GM12878 (cell line): ENCODE measurements around the gene BNIP5. TPM values are rescaled to one million over a fixed set of nuclear protein-coding genes. Genes with fewer than 3 reads are reported as not detected.
A peak's percentile ranks its signal among the peaks of the same experiment; 100 is the strongest.

ENCODE experiments used
- BCL11A ChIP-seq: IDR thresholded peaks from 2 replicates; pipeline ENCODE4 v1.6.1; 2011; ENCODE audit warnings: low read depth, low read length
- CHD1 ChIP-seq: IDR thresholded peaks from 2 replicates; pipeline ENCODE4 v1.6.1; 2012; ENCODE audit warnings: low read depth, low read length, improper control_type of control experiment
- CREM ChIP-seq: IDR thresholded peaks from 2 replicates; pipeline ENCODE4 v1.6.1; 2014; ENCODE audit warnings: antibody characterized with exemption, low read depth
- EED ChIP-seq: sonication (generic); IDR thresholded peaks from 2 replicates; pipeline ENCODE4 v1.6.1; 2016; ENCODE audit warnings: antibody characterized with exemption, low read depth
- EP300 ChIP-seq, 2 experiments: fragments of 150-350 bp in 1 of 2; IDR thresholded peaks; 2 replicates each; pipeline ENCODE4 v1.6.1; 2011 to 2012; ENCODE audit warnings: low read depth in 2 of 2, low read length in 2 of 2, borderline replicate concordance in 1 of 2, improper control_type of control experiment in 1 of 2, inconsistent platforms in 1 of 2; ENCODE audit not compliant: control insufficient read depth in 1 of 2
- ESRRA ChIP-seq: IDR thresholded peaks from 2 replicates; pipeline ENCODE4 v1.6.1; 2012; ENCODE audit warnings: mild to moderate bottlenecking, low read length, improper control_type of control experiment
- FOXM1 ChIP-seq: IDR thresholded peaks from 2 replicates; pipeline ENCODE4 v1.6.1; 2012; ENCODE audit warnings: low read depth, mild to moderate bottlenecking, inconsistent platforms, low read length, moderate library complexity
- GATAD2B ChIP-seq: fragments of 450-650 bp; conservative IDR thresholded peaks from 2 replicates; pipeline ENCODE4 v1.6.1; 2017; ENCODE audit warnings: low read depth, mild to moderate bottlenecking, moderate library complexity
- IKZF1 ChIP-seq: fragments of 450-650 bp; conservative IDR thresholded peaks from 2 replicates; pipeline ENCODE4 v1.6.1; 2017; ENCODE audit warnings: antibody characterized with exemption, mild to moderate bottlenecking
- NFYB ChIP-seq: IDR thresholded peaks from 2 replicates; pipeline ENCODE4 v1.6.1; 2011; ENCODE audit warnings: low read depth, mild to moderate bottlenecking, low read length, improper control_type of control experiment, moderate library complexity; ENCODE audit not compliant: insufficient read depth
- NR2C2 ChIP-seq: IDR thresholded peaks from 2 replicates; pipeline ENCODE4 v1.6.1; 2011; ENCODE audit warnings: borderline replicate concordance, low read depth; ENCODE audit not compliant: control insufficient read depth, insufficient read length
- POU2F2 ChIP-seq: IDR thresholded peaks from 3 replicates; pipeline ENCODE4 v1.6.1; 2011; ENCODE audit warnings: low read depth, mild to moderate bottlenecking, low read length, borderline replicate concordance
- RFX5 ChIP-seq: IDR thresholded peaks from 2 replicates; pipeline ENCODE4 v1.6.1; 2011; ENCODE audit warnings: low read depth, low read length, improper control_type of control experiment
- SIN3A ChIP-seq: IDR thresholded peaks from 2 replicates; pipeline ENCODE4 v1.6.1; 2012; ENCODE audit warnings: low read depth, low read length, improper control_type of control experiment
- SKIL ChIP-seq: fragments of 450-650 bp; IDR thresholded peaks from 2 replicates; pipeline ENCODE4 v1.6.1; 2017; ENCODE audit warnings: mild to moderate bottlenecking, low read depth, inconsistent platforms; ENCODE audit not compliant: poor library complexity, severe bottlenecking
- SPI1 ChIP-seq: IDR thresholded peaks from 2 replicates; pipeline ENCODE4 v1.6.1; 2011; ENCODE audit warnings: low read depth, mild to moderate bottlenecking, low read length, moderate library complexity, borderline replicate concordance; ENCODE audit not compliant: insufficient read depth
- SUZ12 ChIP-seq: fragments of 200-600 bp; sonication (generic); IDR thresholded peaks from one replicate; pipeline ENCODE4 v1.6.1; 2018; ENCODE audit warnings: antibody characterized with exemption, mild to moderate bottlenecking; ENCODE audit not compliant: unreplicated experiment
- WRNIP1 ChIP-seq: IDR thresholded peaks from 2 replicates; pipeline ENCODE4 v1.6.1; 2011; ENCODE audit warnings: low read depth, low read length, improper control_type of control experiment, borderline replicate concordance
- YY1 ChIP-seq: IDR thresholded peaks from 2 replicates; pipeline ENCODE4 v1.6.1; 2011; ENCODE audit warnings: low read depth, mild to moderate bottlenecking, low read length
- polyA plus RNA-seq, 11 experiments: library from polyadenylated mRNA; depleted of rRNA in 4 of 11; unstranded in 6 of 11; stranded (reverse) in 5 of 11; fragments of >200 nt; fragmentation: Nextera tagmentation in 4 of 11; fragmentation: Illumina TruSeq in 1 of 11; extraction: Ambion mirVana in 4 of 11; extraction: Trizol in 1 of 11; gene quantifications; 1 replicate in 1 of 11; 2 replicates in 10 of 11; pipeline versions ENCODE4 v1.2.1 to v1.2.3, GENCODE V29; 2011 to 2016; ENCODE audit warnings: inconsistent platforms in 2 of 11, missing spikeins in 2 of 11, low read depth in 1 of 11
- total RNA-seq, 4 experiments: library from RNA; depleted of rRNA in 3 of 4; stranded (reverse); fragments of >200 nt in 3 of 4; fragmentation: Illumina TruSeq in 1 of 4; extraction: Trizol in 1 of 4; gene quantifications; 2 replicates each; pipeline versions ENCODE4 v1.2.1 to v1.2.3, GENCODE V29; 2013 to 2021
- TF ChIP-seq, protein P1 (sequence below): fragments of 450-650 bp; formaldehyde crosslinking; IDR thresholded peaks from 2 replicates; pipeline ENCODE4 v1.4.0; 2022; ENCODE audit warnings: mild to moderate bottlenecking, moderate library complexity
- TF ChIP-seq, protein P2 (sequence below): fragments of 450-650 bp; IDR thresholded peaks from 2 replicates; pipeline ENCODE4 v1.6.1; 2018; ENCODE audit warnings: mild to moderate bottlenecking, low read depth, moderate library complexity; ENCODE audit not compliant: partially characterized antibody

Gene BNIP5
- total and polyA plus RNA-seq, 10 of the 15 experiments (the other 5 are each of a cell fraction or from before 2014, with no cell fraction given), result 0.02 to 0.68 (median 0.05) TPM; not detected in 2

DNA sequence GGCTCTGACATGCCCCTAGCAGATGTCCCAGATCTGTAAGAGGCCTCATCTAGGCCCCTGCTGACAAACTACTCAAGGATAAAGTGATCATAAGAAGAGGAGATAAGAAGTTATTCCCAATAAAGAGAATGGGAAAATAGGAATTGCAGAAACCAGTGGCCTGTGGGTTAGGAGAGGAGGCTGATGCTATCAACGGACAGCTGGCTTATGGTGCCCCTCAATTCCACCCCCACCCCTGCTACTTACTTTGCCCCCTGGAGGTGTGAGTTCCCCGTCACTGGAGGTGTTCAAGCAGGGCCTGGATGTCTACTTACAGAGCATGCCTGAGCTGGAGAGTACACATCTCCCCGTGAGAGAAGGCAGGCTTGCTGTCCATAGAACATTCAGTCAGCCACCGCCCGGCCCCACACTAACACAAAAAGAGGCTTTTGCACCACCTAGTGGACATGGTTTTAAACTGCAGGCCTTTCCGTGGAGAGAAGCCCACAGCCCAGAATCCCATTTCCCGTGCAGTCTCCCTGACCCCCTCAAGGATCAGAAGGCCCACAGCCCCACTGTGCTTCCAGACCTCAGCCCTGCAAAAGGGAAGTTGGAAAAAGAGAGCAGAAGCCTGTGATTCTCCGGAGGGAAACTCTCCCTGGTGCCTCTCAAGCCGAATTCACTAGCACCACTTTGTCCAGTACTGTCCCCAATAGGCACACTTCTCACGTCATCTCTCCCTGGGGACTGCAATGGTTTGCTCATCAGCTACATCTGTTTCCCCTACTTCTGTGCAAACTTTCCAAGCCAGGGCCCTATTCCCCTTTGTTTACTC lies 23.8 kb upstream of the BNIP5 start (continued):
- peak; percentile 28; the same call in 1 of the 2 replicates for TF ChIP-seq GATAD2B
- TF ChIP-seq, protein P1, sequence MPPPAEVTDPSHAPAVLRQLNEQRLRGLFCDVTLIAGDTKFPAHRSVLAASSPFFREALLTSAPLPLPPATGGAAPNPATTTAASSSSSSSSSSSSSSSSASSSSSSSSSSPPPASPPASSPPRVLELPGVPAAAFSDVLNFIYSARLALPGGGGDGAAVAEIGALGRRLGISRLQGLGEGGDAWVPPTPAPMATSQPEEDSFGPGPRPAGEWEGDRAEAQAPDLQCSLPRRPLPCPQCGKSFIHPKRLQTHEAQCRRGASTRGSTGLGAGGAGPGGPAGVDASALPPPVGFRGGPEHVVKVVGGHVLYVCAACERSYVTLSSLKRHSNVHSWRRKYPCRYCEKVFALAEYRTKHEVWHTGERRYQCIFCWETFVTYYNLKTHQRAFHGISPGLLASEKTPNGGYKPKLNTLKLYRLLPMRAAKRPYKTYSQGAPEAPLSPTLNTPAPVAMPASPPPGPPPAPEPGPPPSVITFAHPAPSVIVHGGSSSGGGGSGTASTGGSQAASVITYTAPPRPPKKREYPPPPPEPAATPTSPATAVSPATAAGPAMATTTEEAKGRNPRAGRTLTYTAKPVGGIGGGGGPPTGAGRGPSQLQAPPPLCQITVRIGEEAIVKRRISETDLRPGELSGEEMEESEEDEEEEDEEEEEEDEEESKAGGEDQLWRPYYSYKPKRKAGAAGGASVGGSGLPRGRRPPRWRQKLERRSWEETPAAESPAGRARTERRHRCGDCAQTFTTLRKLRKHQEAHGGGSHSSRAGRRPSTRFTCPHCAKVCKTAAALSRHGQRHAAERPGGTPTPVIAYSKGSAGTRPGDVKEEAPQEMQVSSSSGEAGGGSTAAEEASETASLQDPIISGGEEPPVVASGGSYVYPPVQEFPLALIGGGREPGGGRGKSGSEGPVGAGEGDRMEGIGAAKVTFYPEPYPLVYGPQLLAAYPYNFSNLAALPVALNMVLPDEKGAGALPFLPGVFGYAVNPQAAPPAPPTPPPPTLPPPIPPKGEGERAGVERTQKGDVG (CRISPR knock-in tag), result no peak
- TF ChIP-seq NFYB, result no peak
- 0 out of 2 replicates have a peak, but pooled peaks have one; percentile 44 for TF ChIP-seq SIN3A
- 0 out of 2 replicates have a peak, but pooled peaks have one; percentile 57 for TF ChIP-seq FOXM1
- TF ChIP-seq, protein P2, sequence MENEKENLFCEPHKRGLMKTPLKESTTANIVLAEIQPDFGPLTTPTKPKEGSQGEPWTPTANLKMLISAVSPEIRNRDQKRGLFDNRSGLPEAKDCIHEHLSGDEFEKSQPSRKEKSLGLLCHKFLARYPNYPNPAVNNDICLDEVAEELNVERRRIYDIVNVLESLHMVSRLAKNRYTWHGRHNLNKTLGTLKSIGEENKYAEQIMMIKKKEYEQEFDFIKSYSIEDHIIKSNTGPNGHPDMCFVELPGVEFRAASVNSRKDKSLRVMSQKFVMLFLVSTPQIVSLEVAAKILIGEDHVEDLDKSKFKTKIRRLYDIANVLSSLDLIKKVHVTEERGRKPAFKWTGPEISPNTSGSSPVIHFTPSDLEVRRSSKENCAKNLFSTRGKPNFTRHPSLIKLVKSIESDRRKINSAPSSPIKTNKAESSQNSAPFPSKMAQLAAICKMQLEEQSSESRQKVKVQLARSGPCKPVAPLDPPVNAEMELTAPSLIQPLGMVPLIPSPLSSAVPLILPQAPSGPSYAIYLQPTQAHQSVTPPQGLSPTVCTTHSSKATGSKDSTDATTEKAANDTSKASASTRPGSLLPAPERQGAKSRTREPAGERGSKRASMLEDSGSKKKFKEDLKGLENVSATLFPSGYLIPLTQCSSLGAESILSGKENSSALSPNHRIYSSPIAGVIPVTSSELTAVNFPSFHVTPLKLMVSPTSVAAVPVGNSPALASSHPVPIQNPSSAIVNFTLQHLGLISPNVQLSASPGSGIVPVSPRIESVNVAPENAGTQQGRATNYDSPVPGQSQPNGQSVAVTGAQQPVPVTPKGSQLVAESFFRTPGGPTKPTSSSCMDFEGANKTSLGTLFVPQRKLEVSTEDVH, result no peak
- TF ChIP-seq ESRRA, result peak; percentile 69; the same call in 1 of the 2 replicates
- TF ChIP-seq RFX5, result 0 out of 2 replicates have a peak, but pooled peaks have one; percentile 48
- TF ChIP-seq SKIL, result peak; percentile 56
- TF ChIP-seq IKZF1, result peak; percentile 77
- no peak for TF ChIP-seq WRNIP1
- no peak for TF ChIP-seq CHD1
- peak; percentile 62; the same call in 1 of the 3 replicates for TF ChIP-seq POU2F2
- peak; percentile 2; the same call in 1 of the 2 replicates for TF ChIP-seq SPI1
- TF ChIP-seq EP300 (IDR thresholded peaks at IDR 0.05; ENCODE audit: borderline replicate concordance in 1 of 2, control insufficient read depth in 1 of 2, low read depth in 2 of 2, low read length in 2 of 2), result peak in 1 of 2 experiments; percentile 16; a peak in 1 of 4 replicates
- TF ChIP-seq YY1, result peak; percentile 76
- no peak for TF ChIP-seq NR2C2
- peak; percentile 58 for TF ChIP-seq CREM
- 0 out of 2 replicates have a peak, but pooled peaks have one; percentile 15 for TF ChIP-seq BCL11A
- no peak for TF ChIP-seq SUZ12
- peak; percentile 66 for TF ChIP-seq EED
